ENCODE data around the gene DBNDD1. TPM values are rescaled to one million over a fixed set of nuclear protein-coding genes. Genes with fewer than 3 reads are reported as not detected.

The DBNDD1 gene
- total RNA-seq, 1 donor from 2014 or later: 4.6 TPM

DNA sequence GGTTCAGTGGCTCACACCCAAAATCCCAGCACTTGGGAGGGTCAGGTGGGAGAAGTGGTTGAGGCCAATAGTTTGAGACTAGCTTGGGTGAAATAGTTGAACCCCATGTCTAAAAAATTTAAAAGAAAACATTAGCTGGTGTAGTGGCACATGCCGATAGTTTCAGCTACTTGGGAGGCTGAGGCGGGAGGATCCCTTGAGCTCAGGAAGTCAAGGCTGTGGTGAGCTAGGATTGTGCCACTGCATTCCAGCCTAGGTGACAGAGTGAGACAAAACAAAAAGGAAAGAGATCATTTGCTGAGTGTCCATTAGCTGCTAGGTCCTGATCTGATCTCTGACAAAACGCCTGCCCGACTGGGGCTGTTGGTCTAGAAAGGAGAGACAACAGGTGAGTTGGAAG is 14.1 kb upstream of the DBNDD1 start:
- DNase-seq: no peak
- H3K27ac ChIP-seq (replicated peaks): no peak overlapping the region
- H3K36me3 ChIP-seq: peaks cover 53% of the 10 kb centered on the region

DNA sequence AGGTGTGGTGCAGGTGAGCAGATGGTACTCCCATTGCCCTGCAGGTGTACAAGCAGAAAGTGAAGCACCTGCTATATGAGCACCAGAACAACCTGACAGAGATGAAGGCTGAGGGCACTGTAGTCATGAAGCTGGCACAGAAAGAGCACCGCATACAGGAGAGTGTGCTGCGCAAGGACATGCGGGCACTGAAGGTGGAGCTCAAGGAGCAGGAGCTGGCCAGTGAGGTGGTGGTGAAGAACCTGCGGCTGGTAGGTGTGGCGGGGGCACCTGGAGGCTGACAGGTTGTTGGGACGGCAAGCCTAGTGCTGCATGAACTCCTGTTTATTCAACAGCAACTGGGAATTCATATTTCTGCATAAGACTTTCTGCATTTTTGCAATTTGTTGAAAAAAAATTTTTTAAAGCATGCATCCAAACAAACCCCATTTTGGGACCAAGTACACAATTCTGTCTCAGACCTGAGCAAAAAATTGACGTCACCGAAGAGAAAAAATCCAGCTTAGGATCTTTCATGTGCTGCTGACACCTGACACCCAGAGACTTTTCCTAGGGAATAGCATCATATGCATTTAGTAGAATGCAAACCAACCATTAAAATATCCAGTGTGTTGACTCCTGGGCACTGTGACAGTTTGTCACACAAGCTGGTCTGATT is 13.5 kb upstream of the DBNDD1 start:
- Histone ChIP-seq H3K36me3 (peaks cover 48% of the 10 kb centered on the region), H3K27me3 (ENCODE audit: low read depth) (no peaks in the 10 kb centered on the region), H3K4me1 (no peaks in the 10 kb centered on the region), H3K27ac (replicated peaks) (no peak overlapping the region), H3K9me3 (replicated peaks) (no peaks in the 10 kb centered on the region), H3K4me3 (no peak overlapping the region)
- intact Hi-C loops (cut with micrococcal nuclease): no loop called here
- DNase-seq: no peak
- TF ChIP-seq, protein P1, sequence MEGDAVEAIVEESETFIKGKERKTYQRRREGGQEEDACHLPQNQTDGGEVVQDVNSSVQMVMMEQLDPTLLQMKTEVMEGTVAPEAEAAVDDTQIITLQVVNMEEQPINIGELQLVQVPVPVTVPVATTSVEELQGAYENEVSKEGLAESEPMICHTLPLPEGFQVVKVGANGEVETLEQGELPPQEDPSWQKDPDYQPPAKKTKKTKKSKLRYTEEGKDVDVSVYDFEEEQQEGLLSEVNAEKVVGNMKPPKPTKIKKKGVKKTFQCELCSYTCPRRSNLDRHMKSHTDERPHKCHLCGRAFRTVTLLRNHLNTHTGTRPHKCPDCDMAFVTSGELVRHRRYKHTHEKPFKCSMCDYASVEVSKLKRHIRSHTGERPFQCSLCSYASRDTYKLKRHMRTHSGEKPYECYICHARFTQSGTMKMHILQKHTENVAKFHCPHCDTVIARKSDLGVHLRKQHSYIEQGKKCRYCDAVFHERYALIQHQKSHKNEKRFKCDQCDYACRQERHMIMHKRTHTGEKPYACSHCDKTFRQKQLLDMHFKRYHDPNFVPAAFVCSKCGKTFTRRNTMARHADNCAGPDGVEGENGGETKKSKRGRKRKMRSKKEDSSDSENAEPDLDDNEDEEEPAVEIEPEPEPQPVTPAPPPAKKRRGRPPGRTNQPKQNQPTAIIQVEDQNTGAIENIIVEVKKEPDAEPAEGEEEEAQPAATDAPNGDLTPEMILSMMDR (IDR thresholded peaks at IDR 0.05; ENCODE audit: borderline replicate concordance): no peak

More for the DNA sequence above, 14.1 kb upstream of the DBNDD1 start:
- H3K27me3 ChIP-seq (ENCODE audit: low read depth): no peaks in the 10 kb centered on the region
- TF ChIP-seq, protein P1 (IDR thresholded peaks at IDR 0.05; ENCODE audit: borderline replicate concordance): no peak
- H3K4me1 ChIP-seq: no peaks in the 10 kb centered on the region
- H3K9me3 ChIP-seq (replicated peaks): no peaks in the 10 kb centered on the region
- intact Hi-C loops (cut with micrococcal nuclease): no loop called here
- no peak overlapping the region for H3K4me3 ChIP-seq

DNA sequence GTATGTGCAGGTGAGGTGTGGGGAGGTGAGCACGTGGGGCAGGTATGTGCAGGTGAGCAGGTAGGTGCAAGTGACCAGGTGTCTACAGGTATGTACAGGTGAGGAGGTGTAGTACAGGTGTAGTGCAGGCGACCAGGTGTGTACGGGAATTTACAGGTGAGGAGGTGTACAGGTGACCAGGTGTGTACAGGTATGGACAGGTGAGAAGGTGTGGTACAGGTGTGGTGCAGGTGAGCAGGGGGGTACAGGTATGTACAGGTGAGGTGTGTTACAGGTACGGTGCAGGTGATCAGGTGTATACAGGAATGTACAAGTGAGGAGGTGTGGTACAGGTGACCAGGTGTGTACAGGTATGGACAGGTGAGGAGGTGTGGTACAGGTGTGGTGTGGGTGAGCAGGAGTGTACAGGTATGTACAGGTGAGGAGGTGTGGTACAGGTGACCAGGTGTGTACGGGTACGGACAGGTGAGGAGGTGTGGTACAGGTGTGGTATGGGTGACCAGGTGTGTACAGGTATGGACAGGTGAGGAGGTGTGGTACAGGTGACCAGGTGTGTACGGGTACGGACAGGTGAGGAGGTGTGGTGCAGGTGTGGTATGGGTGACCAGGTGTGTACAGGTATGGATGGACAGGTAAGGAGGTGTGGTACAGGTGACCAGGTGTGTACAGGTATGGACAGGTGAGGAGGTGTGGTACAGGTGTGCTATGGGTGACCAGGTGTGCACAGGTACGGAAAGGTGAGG is 12.8 kb upstream of the DBNDD1 start:
- H3K9me3 ChIP-seq (replicated peaks): no peaks in the 10 kb centered on the region
- DNase-seq: no peak
- intact Hi-C loops (cut with micrococcal nuclease): no loop called here
- H3K4me1 ChIP-seq: no peaks in the 10 kb centered on the region
- no peaks in the 10 kb centered on the region for H3K27me3 ChIP-seq (ENCODE audit: low read depth)
- H3K27ac ChIP-seq (replicated peaks): no peak overlapping the region
- H3K4me3 ChIP-seq: no peak overlapping the region
- TF ChIP-seq, protein P1 (IDR thresholded peaks at IDR 0.05; ENCODE audit: borderline replicate concordance): no peak
- H3K36me3 ChIP-seq: peaks cover 47% of the 10 kb centered on the region

DNA sequence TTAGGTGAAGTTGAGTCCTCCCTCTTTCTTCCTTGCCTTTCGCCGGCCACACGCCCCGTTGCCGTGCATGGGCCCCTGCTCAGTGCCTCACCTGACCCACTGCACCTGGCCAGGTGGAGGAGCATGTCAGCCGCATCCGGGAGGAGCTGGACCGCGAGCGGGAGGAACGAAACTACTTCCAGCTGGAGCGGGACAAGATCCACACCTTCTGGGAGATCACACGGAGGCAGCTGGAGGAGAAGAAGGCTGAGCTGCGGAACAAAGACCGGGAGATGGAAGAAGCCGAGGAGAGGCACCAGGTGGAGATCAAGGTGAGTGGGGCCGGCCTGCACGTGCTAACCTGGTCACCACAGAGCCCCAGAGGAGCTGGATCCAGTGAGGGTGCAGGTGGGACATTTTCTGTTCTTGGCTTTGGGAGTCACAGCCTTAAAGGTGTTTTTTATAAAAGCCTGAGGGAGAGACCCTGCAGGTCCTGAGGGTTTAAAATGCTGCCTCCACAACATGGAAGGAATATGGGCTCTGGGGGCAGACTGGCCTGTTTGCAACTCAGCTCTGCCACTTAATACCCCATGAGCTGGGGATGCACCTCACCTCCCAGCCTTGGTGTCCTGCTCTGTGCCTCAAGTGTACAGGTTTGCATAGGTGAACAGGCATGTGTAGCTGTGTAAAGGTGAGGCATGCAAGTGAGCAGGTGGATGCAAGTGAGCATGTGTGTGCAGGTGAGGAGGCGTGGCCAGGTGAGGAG is 12.1 kb upstream of the DBNDD1 start:
- TF ChIP-seq, protein P1 (IDR thresholded peaks at IDR 0.05; ENCODE audit: borderline replicate concordance): no peak
- Histone ChIP-seq H3K36me3 (peaks cover 40% of the 10 kb centered on the region), H3K4me3 (no peak overlapping the region), H3K4me1 (no peaks in the 10 kb centered on the region), H3K9me3 (replicated peaks) (no peaks in the 10 kb centered on the region), H3K27me3 (ENCODE audit: low read depth) (no peaks in the 10 kb centered on the region), H3K27ac (replicated peaks) (no peak overlapping the region)
- DNase-seq: no peak
- intact Hi-C loops (cut with micrococcal nuclease): no loop called here

DNA sequence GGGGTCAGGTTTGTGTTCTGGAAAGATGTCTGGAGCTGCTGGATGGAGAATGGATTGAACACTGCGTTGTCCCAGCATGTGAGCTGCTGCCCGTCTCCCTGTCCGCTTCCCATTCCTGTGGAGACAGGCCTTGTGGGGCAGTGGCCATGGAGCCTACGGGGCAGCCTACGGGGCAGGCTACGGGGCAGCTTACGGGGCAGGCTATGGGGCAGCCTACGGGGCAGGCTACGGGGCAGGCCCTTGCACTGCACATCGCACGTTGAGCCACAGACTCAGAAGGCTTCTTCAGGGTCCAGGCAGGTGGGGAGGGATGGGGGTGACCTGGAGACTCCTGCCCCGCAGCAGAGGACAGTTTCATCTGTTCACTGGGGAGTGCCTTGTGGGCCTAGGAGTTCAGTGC is 9.7 kb upstream of the DBNDD1 start:
- no peak for DNase-seq
- Histone ChIP-seq H3K27me3 (ENCODE audit: low read depth) (no peaks in the 10 kb centered on the region), H3K4me3 (no peak overlapping the region), H3K36me3 (peaks cover 24% of the 10 kb centered on the region), H3K9me3 (replicated peaks) (no peaks in the 10 kb centered on the region), H3K4me1 (no peaks in the 10 kb centered on the region), H3K27ac (replicated peaks) (no peak overlapping the region)
- intact Hi-C loops (cut with micrococcal nuclease): no loop called here
- TF ChIP-seq, protein P1 (IDR thresholded peaks at IDR 0.05; ENCODE audit: borderline replicate concordance): no peak
